Measurements from ENCODE around the gene HLA-DOA. TPM values are rescaled to one million over a fixed set of nuclear protein-coding genes. Genes with fewer than 3 reads are reported as not detected.
A peak's percentile ranks its signal among the peaks of the same experiment; 100 is the strongest.

The HLA-DOA gene
- total RNA-seq, 1 donor from 2014 or later: 38.0 TPM

GRCh38 chr6:33052627-33053026, 43.2 kb upstream of the HLA-DOA start:
- H3K27me3 ChIP-seq: no peaks in the 10 kb centered on the region
- H3K4me3 ChIP-seq: no peak overlapping the region
- H3K9ac ChIP-seq: no peak overlapping the region
- H3K36me3 ChIP-seq: no peaks in the 10 kb centered on the region
- no peaks in the 10 kb centered on the region for H3K36me3 Mint-ChIP-seq
- H3K27ac ChIP-seq: no peak overlapping the region
- no peak for DNase-seq (ENCODE audit: low spot score)
- H3K4me1 Mint-ChIP-seq: peaks cover 10% of the 10 kb centered on the region
- H2AFZ ChIP-seq (replicated peaks): no peak overlapping the region
- H3K27me3 Mint-ChIP-seq (ENCODE audit: insufficient read depth, low read depth): peaks cover 5% of the 10 kb centered on the region
- no peak overlapping the region for H3K27ac Mint-ChIP-seq
- H3K9me3 ChIP-seq (ENCODE audit: low read depth): no peaks in the 10 kb centered on the region
- H4K20me1 ChIP-seq (ENCODE audit: low read depth): no peaks in the 10 kb centered on the region
- H3K4me1 ChIP-seq: peaks cover 7% of the 10 kb centered on the region
- no peaks in the 10 kb centered on the region for H3F3A ChIP-seq (ENCODE audit: low read depth)
- TF ChIP-seq EZH2phosphoT487 (IDR thresholded peaks at IDR 0.05): no peak
- H3K4me2 ChIP-seq: no peak overlapping the region
- H3K79me2 ChIP-seq (ENCODE audit: low read depth): no peaks in the 10 kb centered on the region
- peaks cover 13% of the 10 kb centered on the region for H3K9me3 Mint-ChIP-seq
- H3K4me3 Mint-ChIP-seq: no peak overlapping the region

GRCh38 chr6:33050014-33050810, 40.8 kb upstream of the HLA-DOA start:
- H3K36me3 Mint-ChIP-seq: no peaks in the 10 kb centered on the region
- H3K4me1 Mint-ChIP-seq: peaks cover 10% of the 10 kb centered on the region
- no peak overlapping the region for H3K4me3 ChIP-seq
- no peak overlapping the region for H3K9ac ChIP-seq
- H3K27me3 Mint-ChIP-seq (ENCODE audit: insufficient read depth, low read depth): peaks cover 6% of the 10 kb centered on the region
- no peaks in the 10 kb centered on the region for H3F3A ChIP-seq (ENCODE audit: low read depth)
- TF ChIP-seq EZH2 (IDR thresholded peaks at IDR 0.05) (no peak), EZH2phosphoT487 (IDR thresholded peaks at IDR 0.05) (no peak), CTCF (IDR thresholded peaks at IDR 0.05) (no peak)
- H3K4me1 ChIP-seq: peaks cover 7% of the 10 kb centered on the region
- H3K9me3 Mint-ChIP-seq: peaks cover 13% of the 10 kb centered on the region
- no peak overlapping the region for H2AFZ ChIP-seq (replicated peaks)
- no peak for DNase-seq (ENCODE audit: low spot score)
- no peaks in the 10 kb centered on the region for H3K9me3 ChIP-seq (ENCODE audit: low read depth)
- no peak overlapping the region for H3K27ac ChIP-seq
- H3K27me3 ChIP-seq: no peaks in the 10 kb centered on the region
- no peaks in the 10 kb centered on the region for H3K36me3 ChIP-seq
- H3K4me3 Mint-ChIP-seq: no peak overlapping the region
- H3K79me2 ChIP-seq (ENCODE audit: low read depth): no peaks in the 10 kb centered on the region
- no peak overlapping the region for H3K4me2 ChIP-seq
- H4K20me1 ChIP-seq (ENCODE audit: low read depth): no peaks in the 10 kb centered on the region
- H3K27ac Mint-ChIP-seq: peak overlapping the region; percentile 7

- Mint-ChIP-seq H3K4me3 (no peak overlapping the region), H3K4me1 (peaks cover 10% of the 10 kb centered on the region), H3K27me3 (ENCODE audit: insufficient read depth, low read depth) (peaks cover 6% of the 10 kb centered on the region), H3K9me3 (peaks cover 13% of the 10 kb centered on the region), H3K36me3 (no peaks in the 10 kb centered on the region), H3K27ac (no peak overlapping the region)
- Histone ChIP-seq H4K20me1 (ENCODE audit: low read depth) (no peaks in the 10 kb centered on the region), H3K36me3 (no peaks in the 10 kb centered on the region), H3K27me3 (no peaks in the 10 kb centered on the region), H3K79me2 (ENCODE audit: low read depth) (no peaks in the 10 kb centered on the region), H3K9ac (no peak overlapping the region), H3K4me1 (peaks cover 7% of the 10 kb centered on the region), H3K9me3 (ENCODE audit: low read depth) (no peaks in the 10 kb centered on the region), H3K4me2 (no peak overlapping the region), H3F3A (ENCODE audit: low read depth) (no peaks in the 10 kb centered on the region), H3K27ac (no peak overlapping the region), H3K4me3 (no peak overlapping the region), H2AFZ (replicated peaks) (no peak overlapping the region)
- no peak for TF ChIP-seq EZH2 (IDR thresholded peaks at IDR 0.05)
- TF ChIP-seq CTCF (IDR thresholded peaks at IDR 0.05): peak; percentile 45
- peak; percentile 17 for DNase-seq (ENCODE audit: low spot score)
These were observed 40.1 kb upstream of the HLA-DOA start for GRCh38 chr6:33049323-33050013.

- Mint-ChIP-seq H3K4me3 (no peak overlapping the region), H3K36me3 (no peaks in the 10 kb centered on the region), H3K27ac (no peak overlapping the region), H3K9me3 (no peaks in the 10 kb centered on the region), H3K27me3 (ENCODE audit: insufficient read depth, low read depth) (peaks cover 6% of the 10 kb centered on the region), H3K4me1 (no peaks in the 10 kb centered on the region)
- Histone ChIP-seq H3K4me2 (no peak overlapping the region), H3K9ac (no peak overlapping the region), H3K36me3 (no peaks in the 10 kb centered on the region), H3K9me3 (ENCODE audit: low read depth) (no peaks in the 10 kb centered on the region), H3F3A (ENCODE audit: low read depth) (no peaks in the 10 kb centered on the region), H2AFZ (replicated peaks) (no peak overlapping the region), H3K4me1 (no peaks in the 10 kb centered on the region), H3K27me3 (peaks cover 12% of the 10 kb centered on the region), H4K20me1 (ENCODE audit: low read depth) (no peaks in the 10 kb centered on the region), H3K79me2 (ENCODE audit: low read depth) (no peaks in the 10 kb centered on the region), H3K27ac (no peak overlapping the region), H3K4me3 (no peak overlapping the region)
- no peak for TF ChIP-seq CTCF (IDR thresholded peaks at IDR 0.05)
- TF ChIP-seq EZH2 (IDR thresholded peaks at IDR 0.05): no peak
- TF ChIP-seq EZH2phosphoT487 (IDR thresholded peaks at IDR 0.05): no peak
- no peak for DNase-seq (ENCODE audit: low spot score)
These were observed 30.8 kb upstream of the HLA-DOA start for GRCh38 chr6:33040157-33040556.

Measured in neural progenitor cell (in vitro differentiated cells).